H1 (cell line): ENCODE data around the gene MAGI3. TPM values are rescaled to one million over a fixed set of nuclear protein-coding genes. Genes with fewer than 3 reads are reported as not detected.

Source experiments
- CTCF ChIA-PET: fragments of 300-600 bp; sonication (Branson Sonifier 250); formaldehyde crosslinking; loops from one replicate; lab custom pipeline; 2021; ENCODE audit not compliant: partially characterized antibody; lab: Charles Lee
- POLR2A ChIA-PET: fragments of 300-600 bp; sonication (Branson Sonifier 250); formaldehyde crosslinking; loops from one replicate; lab custom pipeline; 2021; ENCODE audit warnings: inconsistent platforms; ENCODE audit not compliant: partially characterized antibody; lab: Charles Lee
- DNase-seq, 2 experiments: peaks; one replicate each; pipeline versions ENCODE4 v3.0.0 to v3.0.0-alpha.2; 2010 to 2022; ENCODE audit warnings: low spot score in 2 of 2, low read depth in 1 of 2, mixed read lengths in 1 of 2
- FAIRE-seq: peaks from 2 replicates; lab custom pipeline; 2011; peaks lifted over from hg19 to GRCh38; lab: Jason Lieb, UNC
- H2AFZ ChIP-seq: 2 replicates; pipeline ENCODE4 v1.8.1; 2012; ENCODE audit warnings: low read length, inconsistent platforms
- H2AK5ac ChIP-seq: 2 replicates; pipeline ENCODE4 v1.6.1; 2013; ENCODE audit warnings: low read depth, low read length
- H2BK120ac ChIP-seq: replicated peaks from 2 replicates; pipeline ENCODE3; 2013; ENCODE audit warnings: low read depth, low read length, inconsistent platforms
- H2BK12ac ChIP-seq: 2 replicates; pipeline ENCODE4 v1.6.1; 2013; ENCODE audit warnings: low read depth, low read length
- H2BK15ac ChIP-seq: 2 replicates; pipeline ENCODE4 v1.6.1; 2013; ENCODE audit warnings: low read length
- H2BK20ac ChIP-seq: 2 replicates; pipeline ENCODE4 v1.6.1; 2013; ENCODE audit warnings: low read length
- H2BK5ac ChIP-seq: 2 replicates; pipeline ENCODE4 v1.6.1; 2013; ENCODE audit warnings: low read depth, low read length
- H3K14ac ChIP-seq: 2 replicates; pipeline ENCODE4 v1.6.1; 2013; ENCODE audit warnings: inconsistent platforms; ENCODE audit not compliant: insufficient read length
- H3K18ac ChIP-seq: 2 replicates; pipeline ENCODE4 v1.6.1; 2013; ENCODE audit warnings: low read length; ENCODE audit errors: extremely low read depth
- H3K23ac ChIP-seq: 2 replicates; pipeline ENCODE4 v1.6.1; 2013; ENCODE audit warnings: inconsistent platforms; ENCODE audit not compliant: insufficient read length
- H3K23me2 ChIP-seq: 2 replicates; pipeline ENCODE4 v1.6.1; 2013; ENCODE audit warnings: low read depth, low read length
- H3K27ac ChIP-seq: 2 replicates; pipeline ENCODE4 v1.6.1; 2011; ENCODE audit warnings: low read depth, low read length, inconsistent platforms
- H3K27me3 ChIP-seq, 4 experiments: replicated peaks in 1 of 4; 1 replicate in 1 of 4; 2 replicates in 3 of 4; pipeline versions ENCODE4 v1.6.1 to v1.8.1; 2011 to 2013; ENCODE audit warnings: low read length in 3 of 4, mild to moderate bottlenecking in 3 of 4, inconsistent platforms in 2 of 4, mixed read lengths in 2 of 4, moderate library complexity in 1 of 4; ENCODE audit not compliant: control insufficient read depth in 3 of 4, insufficient read depth in 3 of 4; ENCODE audit errors: extremely low read depth in 1 of 4
- H3K36me3 ChIP-seq, 4 experiments: 2 replicates each; pipeline versions ENCODE4 v1.6.1 to v1.8.1; 2011 to 2013; ENCODE audit warnings: mild to moderate bottlenecking in 4 of 4, low read length in 3 of 4, moderate library complexity in 2 of 4, control low read depth in 1 of 4, inconsistent platforms in 1 of 4; ENCODE audit not compliant: insufficient read depth in 4 of 4, control insufficient read depth in 2 of 4
- H3K4ac ChIP-seq: replicated peaks from 2 replicates; pipeline ENCODE3; 2013; ENCODE audit warnings: low read length, low read depth, mixed read lengths, inconsistent platforms; ENCODE audit not compliant: insufficient read length
- H3K4me1 ChIP-seq, 4 experiments: replicated peaks in 1 of 4; 1 replicate in 1 of 4; 2 replicates in 3 of 4; pipeline versions ENCODE4 v1.6.1 to v1.8.1; 2011 to 2013; ENCODE audit warnings: low read length in 3 of 4, inconsistent platforms in 2 of 4, mixed read lengths in 1 of 4; ENCODE audit not compliant: insufficient read depth in 4 of 4, control insufficient read depth in 3 of 4
- H3K4me2 ChIP-seq, 2 experiments: 2 replicates each; pipeline versions ENCODE4 v1.6.1 to v1.8.1; 2011 to 2013; ENCODE audit warnings: low read depth in 2 of 2, low read length in 2 of 2, control low read depth in 1 of 2, inconsistent platforms in 1 of 2, mild to moderate bottlenecking in 1 of 2; ENCODE audit not compliant: insufficient read depth in 1 of 2
- H3K4me3 ChIP-seq, 4 experiments: fragments of 200-600, 300-600 bp in 1 of 4; sonication (generic), shearing (Covaris generic), sonication (Bioruptor Twin) in 1 of 4; 2 replicates each; pipeline versions ENCODE4 v1.5.1 to v1.8.1; 2011 to 2016; ENCODE audit warnings: low read length in 4 of 4, low read depth in 3 of 4, control low read depth in 2 of 4, inconsistent platforms in 2 of 4, mild to moderate bottlenecking in 2 of 4, mixed read lengths in 1 of 4, moderate library complexity in 1 of 4; ENCODE audit not compliant: insufficient read depth in 2 of 4; ENCODE audit errors: extremely low read depth in 1 of 4
- H3K56ac ChIP-seq: replicated peaks from 2 replicates; pipeline ENCODE3; 2013; ENCODE audit warnings: low read depth, mild to moderate bottlenecking, mixed read lengths, low read length, inconsistent platforms; ENCODE audit not compliant: insufficient read length
- H3K79me1 ChIP-seq: 2 replicates; pipeline ENCODE4 v1.6.1; 2013; ENCODE audit warnings: low read depth, low read length, control low read depth
- H3K79me2 ChIP-seq, 2 experiments: 2 replicates each; pipeline versions ENCODE4 v1.6.1 to v1.8.1; 2012 to 2013; ENCODE audit warnings: low read length in 2 of 2, mild to moderate bottlenecking in 2 of 2, inconsistent platforms in 1 of 2; ENCODE audit not compliant: insufficient read depth in 2 of 2, control insufficient read depth in 1 of 2
- H3K9ac ChIP-seq, 4 experiments: replicated peaks in 1 of 4; 1 replicate in 1 of 4; 2 replicates in 3 of 4; pipeline versions ENCODE4 v1.6.1 to v1.8.1; 2011 to 2013; ENCODE audit warnings: low read depth in 3 of 4, low read length in 3 of 4, control low read depth in 2 of 4, mild to moderate bottlenecking in 2 of 4, moderate library complexity in 2 of 4, inconsistent platforms in 1 of 4; ENCODE audit errors: extremely low read depth in 1 of 4
- H3K9me3 ChIP-seq, 2 experiments: 2 replicates each; pipeline versions ENCODE4 v1.6.1 to v1.8.1; 2012 to 2013; ENCODE audit warnings: mild to moderate bottlenecking in 2 of 2, moderate library complexity in 2 of 2, control low read depth in 1 of 2, inconsistent platforms in 1 of 2, low read depth in 1 of 2, low read length in 1 of 2, mixed read lengths in 1 of 2; ENCODE audit not compliant: insufficient read depth in 2 of 2
- H4K20me1 ChIP-seq, 2 experiments: replicated peaks in 1 of 2; 2 replicates each; pipeline versions ENCODE3 to v1.8.1; 2011 to 2013; ENCODE audit warnings: inconsistent platforms in 2 of 2, low read length in 2 of 2, mild to moderate bottlenecking in 1 of 2; ENCODE audit not compliant: insufficient read depth in 2 of 2, control insufficient read depth in 1 of 2
- H4K5ac ChIP-seq: 2 replicates; pipeline ENCODE4 v1.6.1; 2013; ENCODE audit warnings: low read length, low read depth, mixed read lengths, inconsistent platforms; ENCODE audit not compliant: insufficient read length
- H4K8ac ChIP-seq: 2 replicates; pipeline ENCODE4 v1.8.0; 2013; ENCODE audit warnings: mild to moderate bottlenecking, moderate library complexity, low read length, inconsistent platforms; ENCODE audit not compliant: insufficient read depth; ENCODE audit errors: extremely low read depth
- H4K91ac ChIP-seq: replicated peaks from 2 replicates; pipeline ENCODE3; 2013; ENCODE audit warnings: low read length, mixed read lengths, inconsistent platforms; ENCODE audit not compliant: insufficient read length
- POLR2AphosphoS5 ChIP-seq: IDR thresholded peaks from 2 replicates; pipeline ENCODE4 v1.6.1; 2011; ENCODE audit warnings: low read depth, low read length
- SRF ChIP-seq: IDR thresholded peaks from 2 replicates; pipeline ENCODE4 v1.6.1; 2011; ENCODE audit warnings: mild to moderate bottlenecking, low read depth, low read length, moderate library complexity
- TAF1 ChIP-seq: IDR thresholded peaks from 2 replicates; pipeline ENCODE4 v1.6.1; 2011; ENCODE audit warnings: mild to moderate bottlenecking, low read depth, low read length
- TBP ChIP-seq: IDR thresholded peaks from 2 replicates; pipeline ENCODE4 v1.6.1; 2011; ENCODE audit warnings: low read depth, low read length, improper control_type of control experiment
- ZNF274 ChIP-seq: IDR thresholded peaks from 2 replicates; pipeline ENCODE4 v1.7.0; 2012; ENCODE audit warnings: low read length, borderline replicate concordance; ENCODE audit errors: extremely low read depth
- WGBS, 2 experiments: shearing (Covaris generic) in 1 of 2; methylation state at CpG; one replicate each; pipeline versions ENCODE4 v1.1.6 to v1.1.7; 2013 to 2015; ENCODE audit warnings: low lambda C conversion rate in 2 of 2, mixed read lengths in 2 of 2, inconsistent platforms in 1 of 2, low coverage in 1 of 2, missing lambda C conversion rate in 1 of 2; ENCODE audit not compliant: insufficient replicate concordance in 2 of 2, insufficient coverage in 1 of 2, insufficient read length in 1 of 2; ENCODE audit errors: extremely low coverage in 1 of 2, missing lambda C conversion rate in 1 of 2; 5-methylcytosine and 5-hydroxymethylcytosine counted together
- polyA plus RNA-seq, 7 experiments: library from polyadenylated mRNA; depleted of rRNA in 3 of 7; stranded (reverse) in 5 of 7; unstranded in 2 of 7; fragments of >200 nt in 5 of 7; fragments of 200-250 nt in 2 of 7; gene quantifications; 1 replicate in 5 of 7; 2 replicates in 1 of 7; 4 replicates in 1 of 7; pipeline versions ENCODE4 v1.2.1 to v1.2.3, GENCODE V29; 2011 to 2013; ENCODE audit warnings: missing spikeins in 2 of 7, mixed read lengths in 2 of 7
- total RNA-seq: library from RNA; stranded (reverse); fragmentation: NEBNext Ultra II Directional; extraction: Animal tissue kit (Norgen Biotek cat#: 25700); gene quantifications from 2 replicates; pipeline ENCODE4 v1.2.1, GENCODE V29; 2021
- TF ChIP-seq, protein P1 (sequence below): IDR thresholded peaks from 2 replicates; pipeline ENCODE4 v1.6.1; 2012; ENCODE audit warnings: low read length, inconsistent platforms

MAGI3 gene
- total and polyA plus RNA-seq, 2 of the 8 experiments (the other 6 are each of a cell fraction or from before 2014, with no cell fraction given): 2.3 to 7.8 TPM

DNA sequence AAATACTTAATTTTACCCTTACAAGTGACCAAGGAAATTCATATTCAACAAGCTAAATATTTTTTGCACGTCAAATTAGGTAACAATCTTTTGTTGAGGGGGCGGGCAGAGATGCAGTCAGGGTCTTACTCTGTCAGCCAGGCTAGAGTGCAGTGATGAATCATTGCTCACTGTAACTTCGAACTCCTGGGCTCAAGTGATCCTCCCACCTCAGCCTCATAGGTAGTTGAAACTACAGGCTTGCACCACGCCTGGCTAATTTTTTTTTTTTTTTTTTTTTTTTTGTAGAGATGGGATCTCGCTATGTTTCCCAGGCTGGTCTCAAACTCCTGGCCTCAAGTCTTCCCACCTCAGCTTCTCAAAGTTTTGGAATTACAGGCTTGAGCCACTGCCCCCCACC is 342.5 kb downstream of the MAGI3 start:
- DNase-seq: no peak
- H3K4me1 ChIP-seq: no peaks in the 10 kb centered on the region
- no peak overlapping the region for H2AK5ac ChIP-seq
- no peak overlapping the region for H2BK5ac ChIP-seq
- no peaks in the 10 kb centered on the region for H3K27me3 ChIP-seq
- H3K9me3 ChIP-seq: no peaks in the 10 kb centered on the region
- no peaks in the 10 kb centered on the region for H4K20me1 ChIP-seq
- no peak for FAIRE-seq
- H4K91ac ChIP-seq: no peak overlapping the region
- ChIA-PET CTCF (no interaction called here), POLR2A (no interaction called here)
- peaks cover 0 to 8% (median 3%) of the 10 kb centered on the region in 4 experiments; a peak in 4 of 8 replicates for H3K36me3 ChIP-seq
- H3K79me1 ChIP-seq: no peaks in the 10 kb centered on the region
- no peak for TF ChIP-seq ZNF274
- TF ChIP-seq SRF: no peak
- TF ChIP-seq, protein P1, sequence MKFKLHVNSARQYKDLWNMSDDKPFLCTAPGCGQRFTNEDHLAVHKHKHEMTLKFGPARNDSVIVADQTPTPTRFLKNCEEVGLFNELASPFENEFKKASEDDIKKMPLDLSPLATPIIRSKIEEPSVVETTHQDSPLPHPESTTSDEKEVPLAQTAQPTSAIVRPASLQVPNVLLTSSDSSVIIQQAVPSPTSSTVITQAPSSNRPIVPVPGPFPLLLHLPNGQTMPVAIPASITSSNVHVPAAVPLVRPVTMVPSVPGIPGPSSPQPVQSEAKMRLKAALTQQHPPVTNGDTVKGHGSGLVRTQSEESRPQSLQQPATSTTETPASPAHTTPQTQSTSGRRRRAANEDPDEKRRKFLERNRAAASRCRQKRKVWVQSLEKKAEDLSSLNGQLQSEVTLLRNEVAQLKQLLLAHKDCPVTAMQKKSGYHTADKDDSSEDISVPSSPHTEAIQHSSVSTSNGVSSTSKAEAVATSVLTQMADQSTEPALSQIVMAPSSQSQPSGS: no peak
- no peak for TF ChIP-seq POLR2AphosphoS5
- no peak for TF ChIP-seq TAF1
- TF ChIP-seq TBP: no peak
- H3K79me2 ChIP-seq: no peaks in the 10 kb centered on the region
- H3K4ac ChIP-seq: no peak overlapping the region
- H2BK20ac ChIP-seq: no peak overlapping the region
- H3K27ac ChIP-seq: no peak overlapping the region
- H2BK15ac ChIP-seq: no peak overlapping the region
- WGBS, 2 experiments: 82% methylated on average over 4 of the region's 5 CpGs; no CpG with 5 or more reads in 1 of the 2 experiments
- H2BK12ac ChIP-seq: no peak overlapping the region
- no peak overlapping the region for H3K56ac ChIP-seq
- no peak overlapping the region for H3K4me2 ChIP-seq
- no peak overlapping the region for H2BK120ac ChIP-seq
- H4K5ac ChIP-seq: no peak overlapping the region
- H4K8ac ChIP-seq: no peak overlapping the region
- no peak overlapping the region for H3K14ac ChIP-seq
- no peak overlapping the region for H3K23ac ChIP-seq
- no peak overlapping the region for H2AFZ ChIP-seq
- H3K23me2 ChIP-seq: no peaks in the 10 kb centered on the region
- no peak overlapping the region for H3K9ac ChIP-seq
- H3K18ac ChIP-seq: no peak overlapping the region
- H3K4me3 ChIP-seq: no peak overlapping the region
